HG03060 (cell line): ENCODE data around the gene SORCS1.
"Not testable (repeated sequence)": the region's sequence is repeated elsewhere in the genome, so short reads cannot be mapped to it uniquely, and the experiment has no call there.

Experiments used
- ATAC-seq: cut with Tn5 transposase; IDR thresholded peaks from one replicate; pipeline ENCODE4 v1.9.1; 2021; ENCODE audit warnings: low read depth, moderate number of reproducible peaks; ENCODE audit not compliant: unreplicated experiment

SORCS1 gene

GRCh38 chr10:106956216-106956915, 208.1 kb downstream of the SORCS1 start:
- no peak for ATAC-seq

DNA sequence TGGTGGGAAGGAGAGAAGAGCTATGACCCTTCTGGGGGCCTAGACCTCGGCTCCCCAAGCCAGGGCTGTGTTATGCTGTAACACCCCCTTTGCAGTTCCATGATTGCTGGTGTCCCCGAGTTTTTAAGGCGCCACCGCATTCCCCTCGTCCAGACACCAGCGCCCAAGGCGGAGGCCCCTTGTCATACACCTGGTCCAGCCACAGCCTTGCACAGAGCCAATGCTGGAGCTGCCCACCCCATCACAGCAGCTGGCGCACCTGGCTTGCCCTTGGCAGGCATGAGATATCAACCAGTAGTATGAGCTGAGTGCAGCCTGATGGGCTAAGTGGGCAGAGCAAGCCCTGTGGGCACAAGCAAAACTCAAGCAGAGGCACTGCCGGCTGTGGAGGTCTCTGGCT, 209.4 kb downstream of the SORCS1 start:
- ATAC-seq, result no peak

DNA sequence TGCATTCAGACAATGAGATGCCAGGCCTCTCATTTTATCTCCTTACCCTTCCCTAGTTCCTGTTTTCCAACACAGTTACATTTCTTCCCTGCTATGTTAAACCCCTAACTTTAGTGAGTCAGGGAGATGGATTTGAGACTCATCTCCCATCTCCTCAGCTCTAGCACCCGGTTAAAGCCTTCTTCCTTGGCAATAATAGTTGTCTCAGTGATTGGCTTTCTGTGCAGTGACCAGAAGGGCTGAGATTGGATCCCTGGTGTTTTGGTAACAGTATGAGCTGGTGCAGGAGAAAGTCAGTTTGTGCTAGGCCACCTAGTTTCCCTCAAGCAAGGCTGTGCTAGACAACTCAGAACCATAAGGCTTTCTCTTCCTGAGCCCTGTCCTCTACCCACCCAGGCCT, 212.5 kb downstream of the SORCS1 start:
- no peak for ATAC-seq

DNA sequence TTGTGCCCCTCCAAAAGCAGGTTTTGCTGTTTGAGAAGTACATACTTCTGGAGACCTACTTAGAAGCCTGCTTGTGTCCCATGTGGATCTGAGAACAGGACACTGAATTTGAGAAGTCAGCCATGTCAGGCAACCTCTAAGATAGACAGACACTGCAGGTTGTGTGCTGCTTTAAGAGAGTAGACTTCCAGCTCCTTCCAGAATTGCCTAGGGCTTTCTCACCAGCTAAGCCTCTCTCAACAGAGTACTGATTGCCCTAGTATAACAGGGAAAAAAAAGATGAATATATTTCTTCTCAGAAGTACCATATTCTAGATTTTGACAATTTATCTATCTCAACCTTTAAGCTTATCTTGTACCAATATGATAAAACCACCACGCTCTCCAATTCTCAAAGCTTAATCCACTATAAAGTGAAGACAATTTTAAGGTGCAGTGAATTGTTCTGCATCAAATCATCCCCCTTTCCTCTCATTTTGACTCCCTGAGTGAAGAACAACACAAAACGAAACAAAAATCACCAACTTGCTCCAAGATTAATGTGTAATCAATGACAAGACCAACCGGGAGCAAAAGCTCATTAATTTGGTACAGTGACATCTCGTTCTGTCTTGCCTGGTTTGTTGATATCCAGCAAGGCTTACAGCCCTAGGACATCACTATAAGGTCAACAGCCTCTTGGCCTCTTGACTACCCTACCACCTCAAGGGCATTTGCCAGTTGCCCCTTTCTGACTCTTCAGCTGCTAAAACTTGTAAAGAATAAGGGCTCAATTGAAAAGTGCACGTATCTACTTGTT, 214.6 kb downstream of the SORCS1 start:
- ATAC-seq, result no peak

- no peak for ATAC-seq
These were observed 216.9 kb downstream of the SORCS1 start for GRCh38 chr10:106947643-106948042.

- no peak for ATAC-seq
These were observed 222.4 kb downstream of the SORCS1 start for GRCh38 chr10:106942035-106942662.

DNA sequence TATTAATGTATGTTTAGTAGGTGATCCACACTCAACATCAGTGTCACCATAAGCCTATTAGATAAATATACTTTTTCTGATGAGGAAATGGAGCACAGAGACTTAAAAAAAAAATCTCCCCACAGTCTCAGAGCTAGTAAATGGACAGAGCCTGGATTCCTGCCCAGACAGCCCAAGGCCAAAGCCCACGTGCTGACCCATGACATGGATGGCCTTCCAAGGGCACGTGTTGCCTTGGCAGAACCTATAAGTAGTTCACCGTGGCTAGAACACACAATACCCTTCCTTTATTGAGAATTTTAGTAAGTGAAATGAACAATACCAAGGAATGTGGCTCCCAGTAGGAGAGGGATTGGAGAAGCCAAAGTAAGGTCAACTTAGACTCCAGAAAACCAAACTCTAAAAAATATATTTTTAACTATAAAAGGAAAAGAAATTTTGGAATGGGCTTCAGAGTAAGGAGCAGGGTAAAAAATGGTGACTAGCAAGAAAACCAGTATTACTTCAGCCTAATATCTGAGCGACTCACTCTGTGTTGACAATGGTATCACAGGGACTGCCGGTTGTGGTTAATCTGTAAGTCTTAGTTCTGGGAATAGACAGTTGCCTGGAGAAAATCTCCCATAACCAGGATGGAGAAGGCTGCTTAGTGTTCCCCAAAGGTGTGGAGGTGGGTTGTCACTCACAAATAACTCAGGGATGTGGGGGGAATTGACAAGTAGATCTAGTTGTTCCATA, 223.0 kb downstream of the SORCS1 start:
- ATAC-seq, result no peak

DNA sequence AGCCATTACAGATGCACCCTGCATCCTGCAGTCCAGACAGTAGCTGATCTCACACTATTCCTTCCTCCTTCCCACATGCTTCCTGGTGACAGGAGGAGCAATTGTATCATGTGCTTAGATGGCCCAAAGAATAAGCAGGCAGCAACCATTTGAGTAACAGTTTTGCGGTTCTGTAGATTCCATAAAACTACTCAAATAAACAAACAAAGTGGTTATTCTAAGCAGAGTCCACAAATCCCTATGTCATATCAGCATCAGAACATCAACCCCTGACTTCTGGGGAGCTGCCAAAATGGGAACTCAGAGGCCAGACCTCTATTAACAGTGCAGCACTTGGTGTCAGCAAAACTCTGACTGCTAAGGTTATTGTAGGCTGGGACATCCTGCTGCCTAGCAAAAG, 226.0 kb downstream of the SORCS1 start:
- ATAC-seq, result no peak

GRCh38 chr10:106935978-106936451, 228.5 kb downstream of the SORCS1 start:
- peak; percentile 64 for ATAC-seq

DNA sequence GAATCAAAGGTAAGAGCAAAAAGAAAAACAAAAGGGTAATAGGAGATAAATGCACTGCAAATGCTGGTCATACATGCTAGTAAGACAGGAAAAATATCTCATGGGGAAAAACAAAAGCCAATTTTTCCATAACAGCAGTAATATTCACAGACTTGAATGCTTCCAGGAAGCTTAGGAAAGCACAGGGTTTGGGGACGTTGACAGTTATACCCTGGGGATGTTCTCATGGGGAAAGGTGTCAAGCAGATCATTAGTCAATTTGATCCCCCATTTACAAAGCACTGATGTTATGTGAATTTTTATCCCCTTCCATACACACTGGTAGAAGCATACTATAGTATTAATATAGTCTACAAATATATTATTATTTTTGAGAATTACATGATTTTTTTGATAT, 232.7 kb downstream of the SORCS1 start:
- ATAC-seq, result no peak

DNA sequence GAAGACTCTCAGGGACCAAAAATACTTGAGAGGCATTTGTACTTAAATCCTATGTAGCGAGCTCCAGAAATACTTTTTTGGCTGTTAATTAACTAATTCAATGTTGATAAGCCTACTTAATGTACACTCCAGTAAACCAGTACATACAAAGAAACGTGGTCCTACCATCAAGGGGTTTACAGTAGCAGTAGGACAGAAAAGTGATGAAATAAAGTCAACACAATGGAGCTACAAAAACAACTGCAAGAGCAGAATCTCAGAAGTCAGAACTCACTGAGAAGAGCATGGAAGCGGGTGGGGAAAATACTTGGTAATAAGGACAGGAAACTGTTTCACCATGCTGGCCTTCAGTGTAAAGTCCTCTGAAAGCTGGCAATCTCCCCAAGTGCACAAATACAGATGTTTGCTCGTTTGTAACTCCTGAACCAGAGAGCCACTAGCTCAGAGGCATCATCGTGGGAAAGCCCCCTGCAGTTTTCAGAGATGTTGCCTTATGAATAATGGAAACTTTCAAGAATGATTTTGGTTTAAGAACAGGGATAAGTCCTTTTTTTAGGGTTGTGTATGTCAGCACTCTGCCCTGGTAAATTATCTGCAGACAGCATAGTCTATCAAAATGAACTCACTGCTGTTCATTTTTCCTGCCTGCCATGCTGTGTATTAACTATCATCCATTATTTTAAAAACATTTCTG, 233.2 kb downstream of the SORCS1 start:
- ATAC-seq, result peak; percentile 59

DNA sequence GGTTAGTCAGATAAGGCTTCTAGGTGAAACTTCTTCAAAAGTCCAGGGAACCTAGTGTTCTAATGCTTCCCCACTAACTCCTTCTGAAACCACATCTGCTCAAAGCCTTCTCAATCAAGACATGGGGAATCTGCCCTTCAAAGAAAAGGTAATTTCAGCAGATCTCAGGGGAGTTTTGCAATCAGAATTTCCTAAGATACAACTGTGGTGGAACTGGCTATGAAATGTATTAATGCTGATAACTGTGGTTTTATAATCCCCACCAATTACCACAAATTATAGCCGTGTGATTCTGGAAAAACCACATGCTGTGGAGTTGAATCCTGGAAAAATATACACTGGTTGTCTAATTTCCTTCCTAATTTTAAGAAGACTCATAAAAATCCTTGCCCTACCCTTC, 233.8 kb downstream of the SORCS1 start:
- ATAC-seq, result no peak

- no peak for ATAC-seq
These were observed 235.1 kb downstream of the SORCS1 start for GRCh38 chr10:106929291-106929895.

- ATAC-seq, result not testable (repeated sequence)
These were observed 236.4 kb downstream of the SORCS1 start for GRCh38 chr10:106928151-106928550.

- ATAC-seq, result no peak
These were observed 239.3 kb downstream of the SORCS1 start for GRCh38 chr10:106925191-106925590.

- no peak for ATAC-seq
These were observed 244.0 kb downstream of the SORCS1 start for GRCh38 chr10:106920538-106920937.

GRCh38 chr10:106919871-106920282, 244.6 kb downstream of the SORCS1 start:
- peak; percentile 81 for ATAC-seq

DNA sequence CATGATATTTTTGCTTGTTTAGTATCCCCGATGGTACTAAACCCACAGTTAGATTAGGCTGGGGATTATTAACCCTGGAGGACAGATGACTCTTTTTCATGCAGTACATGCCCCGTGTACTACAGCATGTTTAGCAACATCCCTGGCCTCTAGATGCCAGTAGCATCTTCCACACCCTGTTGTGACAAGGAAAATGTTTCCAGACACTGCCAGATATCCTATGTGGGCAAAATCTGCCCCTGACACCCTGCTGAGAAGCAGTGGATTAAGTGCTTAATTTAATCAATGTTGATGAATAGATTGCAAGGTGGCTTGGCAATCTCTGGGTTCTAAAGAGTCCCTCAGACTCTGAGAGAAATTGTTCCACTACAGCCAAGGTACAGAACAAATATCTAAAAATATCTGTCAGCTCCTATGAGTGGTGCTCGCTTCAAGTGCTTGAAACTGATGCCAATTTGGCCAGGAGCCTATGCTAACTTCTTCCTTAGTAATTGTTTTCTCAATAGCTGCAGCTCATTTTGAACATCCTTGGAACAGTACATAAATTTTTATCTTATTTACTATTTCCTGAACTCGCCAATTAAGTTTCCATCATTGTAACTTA, 247.0 kb downstream of the SORCS1 start:
- ATAC-seq, result no peak

DNA sequence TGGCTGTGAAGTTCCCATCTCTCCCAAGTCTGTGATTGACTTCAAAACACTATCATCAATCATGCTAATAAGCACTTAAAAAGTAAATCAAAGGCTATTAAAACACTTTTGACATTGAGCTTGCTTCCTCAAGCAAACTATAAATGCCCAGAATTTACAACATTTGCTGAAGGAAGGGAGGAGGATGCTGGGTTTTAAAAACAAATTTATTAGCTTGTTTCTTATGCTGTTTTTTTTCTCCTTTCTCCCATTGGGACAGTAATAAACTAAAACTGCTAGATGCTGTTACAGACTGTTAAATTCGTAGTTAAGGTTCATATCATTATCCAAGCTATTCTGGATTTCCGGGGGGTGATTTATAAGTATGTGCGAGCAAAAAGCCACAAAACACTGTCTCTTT, 250.5 kb downstream of the SORCS1 start:
- no peak for ATAC-seq
